Measurements from ENCODE around the gene NEDD4L. TPM values are rescaled to one million over a fixed set of nuclear protein-coding genes. Genes with fewer than 3 reads are reported as not detected.

The NEDD4L gene
- total and polyA plus RNA-seq, 4 donors, result 10.2 to 20.3 (median 13.2) TPM

GRCh38 chr18:58402951-58403702, 359.1 kb downstream of the NEDD4L start:
- peak overlapping the region; percentile 56 to 80 for H3K9ac ChIP-seq (ENCODE audit: low read depth in 1 of 2, low read length in 2 of 2)
- peak overlapping the region; percentile 86 to 90 for H3K27ac ChIP-seq (ENCODE audit: low read depth in 1 of 2, low read length in 2 of 2)
- DNase-seq (ENCODE audit: low spot score), result no peak
- no peaks in the 10 kb centered on the region for H3K36me3 ChIP-seq (ENCODE audit: control insufficient read depth in 4 of 4, insufficient read depth in 3 of 4, low read depth in 1 of 4, low read length in 3 of 4)
- H3K4me1 ChIP-seq (ENCODE audit: control insufficient read depth in 4 of 4, insufficient read depth in 4 of 4, low read length in 3 of 4), result peaks cover 7 to 86% (median 58%) of the 10 kb centered on the region in 4 donors
- H3K9me3 ChIP-seq (ENCODE audit: control insufficient read depth in 4 of 4, low read length in 3 of 4), result no peaks in the 10 kb centered on the region
- WGBS, result 39% methylated on average over 13 of the region's 13 CpGs
- TF ChIP-seq TAF1 (conservative IDR thresholded peaks at IDR 0.05), result no peak
- TF ChIP-seq, protein P1, sequence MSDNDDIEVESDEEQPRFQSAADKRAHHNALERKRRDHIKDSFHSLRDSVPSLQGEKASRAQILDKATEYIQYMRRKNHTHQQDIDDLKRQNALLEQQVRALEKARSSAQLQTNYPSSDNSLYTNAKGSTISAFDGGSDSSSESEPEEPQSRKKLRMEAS (IDR thresholded peaks at IDR 0.05), result no peak
- TF ChIP-seq RAD21 (IDR thresholded peaks at IDR 0.05), result no peak
- TF ChIP-seq NR2F2 (IDR thresholded peaks at IDR 0.05), result no peak
- TF ChIP-seq HNF4A (conservative IDR thresholded peaks at IDR 0.05), result peak; percentile 55 to 77
- peak; percentile 76 to 98 for TF ChIP-seq RXRA (IDR thresholded peaks at IDR 0.05)
- TF ChIP-seq HNF4G (IDR thresholded peaks at IDR 0.05), result peak; percentile 50
- no peak for TF ChIP-seq FOXA2 (IDR thresholded peaks at IDR 0.05)
- TF ChIP-seq, protein P2, sequence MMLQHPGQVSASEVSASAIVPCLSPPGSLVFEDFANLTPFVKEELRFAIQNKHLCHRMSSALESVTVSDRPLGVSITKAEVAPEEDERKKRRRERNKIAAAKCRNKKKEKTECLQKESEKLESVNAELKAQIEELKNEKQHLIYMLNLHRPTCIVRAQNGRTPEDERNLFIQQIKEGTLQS (IDR thresholded peaks at IDR 0.05), result no peak
- no peak for TF ChIP-seq YY1 (IDR thresholded peaks at IDR 0.05)
- TF ChIP-seq GABPA (IDR thresholded peaks at IDR 0.05 in 1 of 2, conservative IDR thresholded peaks at IDR 0.05 in 1 of 2), result no peak
- peak; percentile 97 for TF ChIP-seq SP1 (IDR thresholded peaks at IDR 0.05)
- TF ChIP-seq ZBTB33 (IDR thresholded peaks at IDR 0.05), result no peak
- no peak for TF ChIP-seq FOXA1 (IDR thresholded peaks at IDR 0.05)
- no peak for TF ChIP-seq EGR1 (IDR thresholded peaks at IDR 0.05; ENCODE audit: low read depth in 2 of 2)
- H3K27me3 ChIP-seq (ENCODE audit: control insufficient read depth in 4 of 4, insufficient read depth in 4 of 4, low read length in 3 of 4), result no peaks in the 10 kb centered on the region
- no peak overlapping the region for H3K4me3 ChIP-seq (ENCODE audit: low read depth in 1 of 3, low read length in 3 of 3)

GRCh38 chr18:58403799-58404455, 359.9 kb downstream of the NEDD4L start:
- DNase-seq (ENCODE audit: low spot score), result no peak
- H3K9me3 ChIP-seq (ENCODE audit: control insufficient read depth in 4 of 4, low read length in 3 of 4), result no peaks in the 10 kb centered on the region
- peak overlapping the region; percentile 86 to 90 for H3K27ac ChIP-seq (ENCODE audit: low read depth in 1 of 2, low read length in 2 of 2)
- H3K4me3 ChIP-seq (ENCODE audit: low read depth in 1 of 3, low read length in 3 of 3), result no peak overlapping the region
- TF ChIP-seq GABPA (IDR thresholded peaks at IDR 0.05 in 1 of 2, conservative IDR thresholded peaks at IDR 0.05 in 1 of 2) (no peak), YY1 (IDR thresholded peaks at IDR 0.05) (peak; percentile 56), FOXA2 (IDR thresholded peaks at IDR 0.05) (no peak), ZBTB33 (IDR thresholded peaks at IDR 0.05) (no peak), HNF4A (conservative IDR thresholded peaks at IDR 0.05) (peak; percentile 38 to 61), CTCF (IDR thresholded peaks at IDR 0.05; ENCODE audit: low read depth, low read length, missing input control) (no peak), EGR1 (IDR thresholded peaks at IDR 0.05; ENCODE audit: low read depth in 2 of 2) (no peak), FOXA1 (IDR thresholded peaks at IDR 0.05) (no peak), SP1 (IDR thresholded peaks at IDR 0.05) (peak; percentile 21), HNF4G (IDR thresholded peaks at IDR 0.05) (no peak), NR2F2 (IDR thresholded peaks at IDR 0.05) (no peak), TAF1 (conservative IDR thresholded peaks at IDR 0.05) (peak; percentile 40), JUND (IDR thresholded peaks at IDR 0.05) (no peak), RAD21 (IDR thresholded peaks at IDR 0.05) (peak; percentile 19 to 26), RXRA (IDR thresholded peaks at IDR 0.05) (peak; percentile 51 to 76)
- TF ChIP-seq, protein P3, sequence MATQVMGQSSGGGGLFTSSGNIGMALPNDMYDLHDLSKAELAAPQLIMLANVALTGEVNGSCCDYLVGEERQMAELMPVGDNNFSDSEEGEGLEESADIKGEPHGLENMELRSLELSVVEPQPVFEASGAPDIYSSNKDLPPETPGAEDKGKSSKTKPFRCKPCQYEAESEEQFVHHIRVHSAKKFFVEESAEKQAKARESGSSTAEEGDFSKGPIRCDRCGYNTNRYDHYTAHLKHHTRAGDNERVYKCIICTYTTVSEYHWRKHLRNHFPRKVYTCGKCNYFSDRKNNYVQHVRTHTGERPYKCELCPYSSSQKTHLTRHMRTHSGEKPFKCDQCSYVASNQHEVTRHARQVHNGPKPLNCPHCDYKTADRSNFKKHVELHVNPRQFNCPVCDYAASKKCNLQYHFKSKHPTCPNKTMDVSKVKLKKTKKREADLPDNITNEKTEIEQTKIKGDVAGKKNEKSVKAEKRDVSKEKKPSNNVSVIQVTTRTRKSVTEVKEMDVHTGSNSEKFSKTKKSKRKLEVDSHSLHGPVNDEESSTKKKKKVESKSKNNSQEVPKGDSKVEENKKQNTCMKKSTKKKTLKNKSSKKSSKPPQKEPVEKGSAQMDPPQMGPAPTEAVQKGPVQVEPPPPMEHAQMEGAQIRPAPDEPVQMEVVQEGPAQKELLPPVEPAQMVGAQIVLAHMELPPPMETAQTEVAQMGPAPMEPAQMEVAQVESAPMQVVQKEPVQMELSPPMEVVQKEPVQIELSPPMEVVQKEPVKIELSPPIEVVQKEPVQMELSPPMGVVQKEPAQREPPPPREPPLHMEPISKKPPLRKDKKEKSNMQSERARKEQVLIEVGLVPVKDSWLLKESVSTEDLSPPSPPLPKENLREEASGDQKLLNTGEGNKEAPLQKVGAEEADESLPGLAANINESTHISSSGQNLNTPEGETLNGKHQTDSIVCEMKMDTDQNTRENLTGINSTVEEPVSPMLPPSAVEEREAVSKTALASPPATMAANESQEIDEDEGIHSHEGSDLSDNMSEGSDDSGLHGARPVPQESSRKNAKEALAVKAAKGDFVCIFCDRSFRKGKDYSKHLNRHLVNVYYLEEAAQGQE (IDR thresholded peaks at IDR 0.05), result no peak
- TF ChIP-seq, protein P1 (IDR thresholded peaks at IDR 0.05), result no peak
- TF ChIP-seq, protein P2 (IDR thresholded peaks at IDR 0.05), result no peak
- H3K9ac ChIP-seq (ENCODE audit: low read depth in 1 of 2, low read length in 2 of 2), result peak overlapping the region; percentile 31 to 72
- WGBS, result 67% methylated on average over 21 of the region's 21 CpGs
- no peaks in the 10 kb centered on the region for H3K36me3 ChIP-seq (ENCODE audit: control insufficient read depth in 4 of 4, insufficient read depth in 3 of 4, low read depth in 1 of 4, low read length in 3 of 4)
- H3K4me1 ChIP-seq (ENCODE audit: control insufficient read depth in 4 of 4, insufficient read depth in 4 of 4, low read length in 3 of 4), result peaks cover 7 to 89% (median 59%) of the 10 kb centered on the region in 4 donors
- H3K27me3 ChIP-seq (ENCODE audit: control insufficient read depth in 4 of 4, insufficient read depth in 4 of 4, low read length in 3 of 4), result no peaks in the 10 kb centered on the region

All from liver (tissue), 9 donors.